HEK293 (cell line): Measurements from ENCODE around the gene ADNP.
A peak's percentile ranks its signal among the peaks of the same experiment; 100 is the strongest.

Source experiments
- CTCF ChIA-PET: fragments of 350-600 bp; formaldehyde crosslinking; extraction: SDS; loops from one replicate; lab custom pipeline; 2021; ENCODE audit warnings: antibody characterized with exemption; lab: Yijun Ruan, JAX
- POLR2A ChIA-PET: fragments of 300-600 bp; formaldehyde crosslinking; extraction: SDS; loops from one replicate; lab custom pipeline; 2020; ENCODE audit warnings: antibody characterized with exemption, inconsistent platforms; lab: Yijun Ruan, JAX
- H3K27ac ChIP-seq: fragments of 200-500 bp; sonication (Bioruptor generic); 2 replicates; pipeline ENCODE4 v1.5.1; 2014; ENCODE audit warnings: low read depth, low read length, control low read depth, inconsistent platforms; ENCODE audit errors: extremely low read depth
- H3K36me3 ChIP-seq, 2 experiments: fragments of 200-500 bp in 1 of 2; sonication (Bioruptor generic) in 1 of 2; 1 replicate in 1 of 2; 2 replicates in 1 of 2; pipeline ENCODE4 v1.5.1; 2014 to 2017; ENCODE audit warnings: inconsistent platforms in 2 of 2, low read length in 2 of 2; ENCODE audit not compliant: control insufficient read depth in 2 of 2, insufficient read depth in 1 of 2
- H3K4me1 ChIP-seq: fragments of 200-500 bp; sonication (Bioruptor generic); 2 replicates; pipeline ENCODE4 v1.5.1; 2014; ENCODE audit warnings: mild to moderate bottlenecking, low read length, inconsistent platforms; ENCODE audit not compliant: control insufficient read depth, insufficient read depth
- H3K4me3 ChIP-seq: 2 replicates; pipeline ENCODE4 v1.5.1; 2011; ENCODE audit warnings: low read depth, mild to moderate bottlenecking, control low read depth, low read length, moderate library complexity
- H3K9me3 ChIP-seq: fragments of 200-500 bp; sonication (Bioruptor generic); 2 replicates; pipeline ENCODE4 v1.5.1; 2014; ENCODE audit warnings: low read depth, low read length, inconsistent platforms; ENCODE audit not compliant: control insufficient read depth, insufficient read depth
- CTCF ChIP-seq: fragments of 450-650 bp; formaldehyde crosslinking; IDR thresholded peaks from 2 replicates; pipeline ENCODE4 v1.5.1; 2016; ENCODE audit warnings: missing biosample characterization, missing genetic modification characterization
- KLF16 ChIP-seq: fragments of 450-650 bp; formaldehyde crosslinking; IDR thresholded peaks from 2 replicates; pipeline ENCODE4 v1.5.1; 2017; ENCODE audit warnings: missing biosample characterization, missing genetic modification characterization
- OSR2 ChIP-seq: fragments of 450-650 bp; formaldehyde crosslinking; IDR thresholded peaks from 2 replicates; pipeline ENCODE4 v1.5.1; 2016; ENCODE audit warnings: missing biosample characterization, missing genetic modification characterization
- RBAK ChIP-seq: fragments of 450-650 bp; formaldehyde crosslinking; IDR thresholded peaks from 2 replicates; pipeline ENCODE4 v1.5.1; 2016; ENCODE audit warnings: missing biosample characterization, missing genetic modification characterization
- ZBTB1 ChIP-seq: fragments of 450-650 bp; formaldehyde crosslinking; IDR thresholded peaks from 2 replicates; pipeline ENCODE4 v1.5.1; 2016; ENCODE audit warnings: missing biosample characterization, missing genetic modification characterization
- ZBTB7A ChIP-seq: fragments of 450-650 bp; formaldehyde crosslinking; IDR thresholded peaks from 2 replicates; pipeline ENCODE4 v1.5.1; 2016; ENCODE audit warnings: low read depth, missing biosample characterization, missing genetic modification characterization
- ZEB2 ChIP-seq: fragments of 450-650 bp; formaldehyde crosslinking; IDR thresholded peaks from 2 replicates; pipeline ENCODE4 v1.5.1; 2016; ENCODE audit warnings: missing biosample characterization, missing genetic modification characterization
- ZIC2 ChIP-seq: fragments of 450-650 bp; formaldehyde crosslinking; IDR thresholded peaks from 2 replicates; pipeline ENCODE4 v1.5.1; 2016; ENCODE audit warnings: missing biosample characterization, missing genetic modification characterization
- ZNF132 ChIP-seq: fragments of 450-650 bp; formaldehyde crosslinking; IDR thresholded peaks from 2 replicates; pipeline ENCODE4 v1.5.1; 2017; ENCODE audit warnings: missing biosample characterization, missing genetic modification characterization, borderline replicate concordance
- ZNF280C ChIP-seq: fragments of 450-650 bp; formaldehyde crosslinking; IDR thresholded peaks from 2 replicates; pipeline ENCODE4 v1.5.1; 2016; ENCODE audit warnings: missing biosample characterization, missing genetic modification characterization
- ZNF391 ChIP-seq: fragments of 450-650 bp; formaldehyde crosslinking; IDR thresholded peaks from 2 replicates; pipeline ENCODE4 v1.5.1; 2016; ENCODE audit warnings: low read depth, missing biosample characterization, missing genetic modification characterization, borderline replicate concordance
- ZNF426 ChIP-seq: fragments of 450-650 bp; formaldehyde crosslinking; IDR thresholded peaks from 2 replicates; pipeline ENCODE4 v1.5.1; 2017; ENCODE audit warnings: missing biosample characterization, missing genetic modification characterization, mild to moderate bottlenecking, inconsistent platforms, moderate library complexity
- ZNF514 ChIP-seq: fragments of 450-650 bp; formaldehyde crosslinking; IDR thresholded peaks from 2 replicates; pipeline ENCODE4 v1.5.1; 2016; ENCODE audit warnings: missing biosample characterization, missing genetic modification characterization
- ZNF529 ChIP-seq: fragments of 450-650 bp; formaldehyde crosslinking; IDR thresholded peaks from 2 replicates; pipeline ENCODE4 v1.5.1; 2017; ENCODE audit warnings: missing genetic modification characterization, missing biosample characterization; ENCODE audit not compliant: insufficient replicate concordance
- ZNF548 ChIP-seq: fragments of 450-650 bp; formaldehyde crosslinking; IDR thresholded peaks from 2 replicates; pipeline ENCODE4 v1.5.1; 2016; ENCODE audit warnings: missing biosample characterization, missing genetic modification characterization
- ZNF558 ChIP-seq: fragments of 450-650 bp; formaldehyde crosslinking; IDR thresholded peaks from 2 replicates; pipeline ENCODE4 v1.5.1; 2016; ENCODE audit warnings: missing biosample characterization, missing genetic modification characterization
- ZNF610 ChIP-seq: fragments of 450-650 bp; formaldehyde crosslinking; IDR thresholded peaks from 2 replicates; pipeline ENCODE4 v1.5.1; 2016; ENCODE audit warnings: missing biosample characterization, missing genetic modification characterization, borderline replicate concordance
- ZNF621 ChIP-seq: fragments of 450-650 bp; formaldehyde crosslinking; IDR thresholded peaks from 2 replicates; pipeline ENCODE4 v1.5.1; 2017; ENCODE audit warnings: missing biosample characterization, missing genetic modification characterization
- ZNF670 ChIP-seq: fragments of 450-650 bp; formaldehyde crosslinking; IDR thresholded peaks from 2 replicates; pipeline ENCODE4 v1.5.1; 2016; ENCODE audit warnings: missing biosample characterization, missing genetic modification characterization, low read depth
- ZNF747 ChIP-seq: fragments of 450-650 bp; formaldehyde crosslinking; IDR thresholded peaks from 2 replicates; pipeline ENCODE4 v1.5.1; 2016; ENCODE audit warnings: missing biosample characterization, missing genetic modification characterization
- ZNF791 ChIP-seq: fragments of 450-650 bp; formaldehyde crosslinking; IDR thresholded peaks from 2 replicates; pipeline ENCODE4 v1.5.1; 2016; ENCODE audit warnings: missing biosample characterization, missing genetic modification characterization
- TF ChIP-seq, protein P1 (sequence below): fragments of 450-650 bp; formaldehyde crosslinking; IDR thresholded peaks from 2 replicates; pipeline ENCODE4 v1.5.1; 2016; ENCODE audit warnings: missing biosample characterization, missing genetic modification characterization
- TF ChIP-seq, protein P2 (sequence below): fragments of 450-650 bp; formaldehyde crosslinking; IDR thresholded peaks from 2 replicates; pipeline ENCODE4 v1.5.1; 2017; ENCODE audit warnings: missing biosample characterization, missing genetic modification characterization

ADNP gene

DNA sequence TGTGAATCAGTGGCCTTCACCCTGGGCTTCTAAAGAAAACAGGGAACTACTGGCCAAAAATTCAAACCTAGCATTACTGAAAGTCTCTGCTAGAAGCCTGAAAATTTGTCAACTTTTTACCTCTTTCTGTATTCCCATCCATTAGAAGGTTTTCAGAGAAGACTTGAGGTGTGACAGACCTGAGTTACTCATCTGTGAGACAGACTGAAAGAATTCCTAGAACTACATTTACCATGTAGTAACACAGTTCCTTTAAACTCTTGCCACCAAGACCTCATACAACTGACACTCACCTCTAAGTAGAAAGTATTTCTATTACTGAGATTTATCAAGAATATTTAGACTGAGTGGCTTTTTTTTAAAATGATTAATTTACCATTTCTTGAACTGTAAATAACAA lies 22.6 kb upstream of the ADNP start (continued):
- TF ChIP-seq ZNF391 (no peak), ZNF280C (tag by site-specific recombination) (no peak), CTCF (tag by site-specific recombination) (no peak), ZNF426 (tag by site-specific recombination) (no peak), ZNF791 (tag by site-specific recombination) (no peak), KLF16 (tag by site-specific recombination) (no peak)

DNA sequence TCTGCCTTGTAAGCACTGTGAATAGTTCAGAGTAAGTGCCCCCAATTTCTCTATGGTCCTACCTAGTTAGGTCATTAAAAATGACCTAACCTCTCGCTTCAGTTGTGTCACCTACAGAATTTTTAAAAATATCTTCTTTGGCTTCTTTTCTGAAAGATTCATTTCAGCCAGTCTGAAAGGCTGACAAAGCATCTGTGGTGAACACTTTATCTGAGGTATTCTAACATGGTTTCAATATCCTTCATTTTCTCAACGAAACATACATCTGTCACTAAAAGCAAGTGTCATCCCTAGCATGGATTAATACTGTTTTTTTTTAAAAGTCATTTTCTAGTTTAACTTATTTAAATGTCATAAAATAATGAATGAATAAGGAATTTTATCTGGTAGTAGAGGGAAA lies 22.0 kb upstream of the ADNP start:
- Histone ChIP-seq H3K27ac (no peak overlapping the region), H3K4me3 (no peak overlapping the region), H3K4me1 (no peaks in the 10 kb centered on the region), H3K36me3 (peaks cover 46 to 63% of the 10 kb centered on the region in 2 experiments), H3K9me3 (no peaks in the 10 kb centered on the region)
- no peak for TF ChIP-seq ZNF548 (tag by site-specific recombination)
- no peak for TF ChIP-seq ZNF529 (tag by site-specific recombination)
- no peak for TF ChIP-seq ZEB2 (tag by site-specific recombination)
- TF ChIP-seq ZNF747 = no peak
- no peak for TF ChIP-seq ZBTB1
- TF ChIP-seq ZNF621 (tag by site-specific recombination) = no peak
- TF ChIP-seq ZNF514 (tag by site-specific recombination) = no peak
- no peak for TF ChIP-seq ZNF132
- no peak for TF ChIP-seq ZNF670 (tag by site-specific recombination)
- no peak for TF ChIP-seq ZNF558
- no peak for TF ChIP-seq ZBTB7A
- TF ChIP-seq ZNF610 = no peak
- POLR2A ChIA-PET = no interaction called here
- CTCF ChIA-PET = no interaction called here

GRCh38 chr20:50948132-50948785 lies 17.0 kb upstream of the ADNP start:
- no peaks in the 10 kb centered on the region for H3K9me3 ChIP-seq
- no peak overlapping the region for H3K27ac ChIP-seq
- no peaks in the 10 kb centered on the region for H3K4me1 ChIP-seq
- peaks cover 62 to 92% of the 10 kb centered on the region in 2 experiments for H3K36me3 ChIP-seq
- ChIA-PET CTCF (interaction anchor here (1.0 kb wide), 1 partner anchor 154 kb away, joined by 3 read pairs; the partner anchor contains the start of gene BCAS4), POLR2A (interaction anchor here (1.2 kb wide), 1 partner anchor 10 kb away, joined by 5 read pairs; the partner anchor contains the start of genes DPM1 and MOCS3)
- TF ChIP-seq ZIC2 (tag by site-specific recombination) = peak; percentile 28; the same call in 1 of the 2 replicates
- no peak for TF ChIP-seq ZNF791 (tag by site-specific recombination)
- TF ChIP-seq RBAK (tag by site-specific recombination) = no peak
- TF ChIP-seq, protein P1, sequence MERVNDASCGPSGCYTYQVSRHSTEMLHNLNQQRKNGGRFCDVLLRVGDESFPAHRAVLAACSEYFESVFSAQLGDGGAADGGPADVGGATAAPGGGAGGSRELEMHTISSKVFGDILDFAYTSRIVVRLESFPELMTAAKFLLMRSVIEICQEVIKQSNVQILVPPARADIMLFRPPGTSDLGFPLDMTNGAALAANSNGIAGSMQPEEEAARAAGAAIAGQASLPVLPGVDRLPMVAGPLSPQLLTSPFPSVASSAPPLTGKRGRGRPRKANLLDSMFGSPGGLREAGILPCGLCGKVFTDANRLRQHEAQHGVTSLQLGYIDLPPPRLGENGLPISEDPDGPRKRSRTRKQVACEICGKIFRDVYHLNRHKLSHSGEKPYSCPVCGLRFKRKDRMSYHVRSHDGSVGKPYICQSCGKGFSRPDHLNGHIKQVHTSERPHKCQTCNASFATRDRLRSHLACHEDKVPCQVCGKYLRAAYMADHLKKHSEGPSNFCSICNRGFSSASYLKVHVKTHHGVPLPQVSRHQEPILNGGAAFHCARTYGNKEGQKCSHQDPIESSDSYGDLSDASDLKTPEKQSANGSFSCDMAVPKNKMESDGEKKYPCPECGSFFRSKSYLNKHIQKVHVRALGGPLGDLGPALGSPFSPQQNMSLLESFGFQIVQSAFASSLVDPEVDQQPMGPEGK = no peak
- TF ChIP-seq, protein P2, sequence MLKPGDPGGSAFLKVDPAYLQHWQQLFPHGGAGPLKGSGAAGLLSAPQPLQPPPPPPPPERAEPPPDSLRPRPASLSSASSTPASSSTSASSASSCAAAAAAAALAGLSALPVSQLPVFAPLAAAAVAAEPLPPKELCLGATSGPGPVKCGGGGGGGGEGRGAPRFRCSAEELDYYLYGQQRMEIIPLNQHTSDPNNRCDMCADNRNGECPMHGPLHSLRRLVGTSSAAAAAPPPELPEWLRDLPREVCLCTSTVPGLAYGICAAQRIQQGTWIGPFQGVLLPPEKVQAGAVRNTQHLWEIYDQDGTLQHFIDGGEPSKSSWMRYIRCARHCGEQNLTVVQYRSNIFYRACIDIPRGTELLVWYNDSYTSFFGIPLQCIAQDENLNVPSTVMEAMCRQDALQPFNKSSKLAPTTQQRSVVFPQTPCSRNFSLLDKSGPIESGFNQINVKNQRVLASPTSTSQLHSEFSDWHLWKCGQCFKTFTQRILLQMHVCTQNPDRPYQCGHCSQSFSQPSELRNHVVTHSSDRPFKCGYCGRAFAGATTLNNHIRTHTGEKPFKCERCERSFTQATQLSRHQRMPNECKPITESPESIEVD (tag by site-specific recombination) = no peak
- TF ChIP-seq OSR2 (tag by site-specific recombination) = no peak
- H3K4me3 ChIP-seq = no peak overlapping the region
